Type B pancreatic cell (in vitro differentiated cells): ENCODE data around the gene KIF26B. TPM values are rescaled to one million over a fixed set of nuclear protein-coding genes. Genes with fewer than 3 reads are reported as not detected.

Experiments
- DNase-seq: peaks from one replicate; pipeline ENCODE4 v3.0.0; 2021; ENCODE audit warnings: mixed read lengths; ENCODE audit not compliant: unreplicated experiment; ENCODE audit errors: extremely low spot score
- H3K27ac Mint-ChIP-seq: 2 replicates; pipeline ENCODE4 v1.8.0; 2021; ENCODE audit warnings: mild to moderate bottlenecking, mixed read lengths
- H3K27me3 Mint-ChIP-seq: 2 replicates; pipeline ENCODE4 v1.8.0; 2021; ENCODE audit warnings: mixed read lengths
- H3K36me3 Mint-ChIP-seq: 2 replicates; pipeline ENCODE4 v1.8.0; 2021; ENCODE audit warnings: mixed read lengths
- H3K4me1 Mint-ChIP-seq: one replicate; pipeline ENCODE4 v1.8.0; 2021; ENCODE audit warnings: mixed read lengths; ENCODE audit not compliant: unreplicated experiment
- H3K4me3 Mint-ChIP-seq: 2 replicates; pipeline ENCODE4 v1.8.0; 2021; ENCODE audit warnings: mild to moderate bottlenecking, mixed read lengths
- H3K9me3 Mint-ChIP-seq: 2 replicates; pipeline ENCODE4 v1.8.0; 2021; ENCODE audit warnings: mixed read lengths
- CTCF ChIP-seq: fragments of 200-600 bp; sonication (generic); conservative IDR thresholded peaks from 2 replicates; pipeline ENCODE4 v1.5.0; 2021; ENCODE audit warnings: antibody characterized with exemption, mild to moderate bottlenecking
- total RNA-seq: library from RNA; stranded (reverse); gene quantifications from 2 replicates; pipeline ENCODE4 v1.2.1, GENCODE V29; 2021; ENCODE audit warnings: low replicate concordance

The KIF26B gene
- total RNA-seq, 1 donor from 2014 or later, result 22.1 TPM

GRCh38 chr1:245440922-245441321, 286.1 kb downstream of the KIF26B start:
- Mint-ChIP-seq H3K27ac (no peak overlapping the region), H3K27me3 (peaks cover 12% of the 10 kb centered on the region), H3K9me3 (no peaks in the 10 kb centered on the region), H3K36me3 (peaks cover 5% of the 10 kb centered on the region), H3K4me1 (peaks cover 22% of the 10 kb centered on the region), H3K4me3 (no peak overlapping the region)
- DNase-seq, result no peak
- no peak for TF ChIP-seq CTCF

- Mint-ChIP-seq H3K9me3 (no peaks in the 10 kb centered on the region), H3K4me3 (no peak overlapping the region), H3K4me1 (peaks cover 22% of the 10 kb centered on the region), H3K27me3 (peaks cover 14% of the 10 kb centered on the region), H3K36me3 (peaks cover 5% of the 10 kb centered on the region), H3K27ac (no peak overlapping the region)
- TF ChIP-seq CTCF, result no peak
- no peak for DNase-seq
Measured at GRCh38 chr1:245441689-245442088, 286.9 kb downstream of the KIF26B start.

GRCh38 chr1:245444147-245444828, 289.5 kb downstream of the KIF26B start:
- Mint-ChIP-seq H3K27ac (no peak overlapping the region), H3K4me1 (peaks cover 27% of the 10 kb centered on the region), H3K4me3 (no peak overlapping the region), H3K36me3 (peaks cover 10% of the 10 kb centered on the region), H3K9me3 (no peaks in the 10 kb centered on the region), H3K27me3 (peaks cover 14% of the 10 kb centered on the region)
- no peak for TF ChIP-seq CTCF
- no peak for DNase-seq

- Mint-ChIP-seq H3K27ac (no peak overlapping the region), H3K27me3 (peaks cover 10% of the 10 kb centered on the region), H3K4me3 (no peak overlapping the region), H3K9me3 (no peaks in the 10 kb centered on the region), H3K4me1 (peaks cover 30% of the 10 kb centered on the region), H3K36me3 (peaks cover 10% of the 10 kb centered on the region)
- DNase-seq, result no peak
- TF ChIP-seq CTCF, result no peak
Measured at GRCh38 chr1:245444945-245445344, 290.2 kb downstream of the KIF26B start.

- no peak for DNase-seq
- Mint-ChIP-seq H3K9me3 (no peaks in the 10 kb centered on the region), H3K4me1 (peaks cover 22% of the 10 kb centered on the region), H3K36me3 (peaks cover 4% of the 10 kb centered on the region), H3K4me3 (no peak overlapping the region), H3K27me3 (peaks cover 3% of the 10 kb centered on the region), H3K27ac (no peak overlapping the region)
- no peak for TF ChIP-seq CTCF
Measured at GRCh38 chr1:245448531-245448930, 293.7 kb downstream of the KIF26B start.
